HG02759 (cell line): ENCODE measurements around the gene CKAP5.
A peak's percentile ranks its signal among the peaks of the same experiment; 100 is the strongest.
"Not testable (repeated sequence)": the region's sequence is repeated elsewhere in the genome, so short reads cannot be mapped to it uniquely, and the experiment has no call there.

Experiments
- ATAC-seq: cut with Tn5 transposase; IDR thresholded peaks from one replicate; pipeline ENCODE4 v1.9.1; 2021; ENCODE audit warnings: mild to moderate bottlenecking, moderate library complexity; ENCODE audit not compliant: unreplicated experiment

The CKAP5 gene

GRCh38 chr11:46855863-46856262 lies 9.8 kb upstream of the CKAP5 start:
- ATAC-seq, result no peak

- ATAC-seq, result no peak
Measured at GRCh38 chr11:46855167-46855566, 9.1 kb upstream of the CKAP5 start.

- ATAC-seq, result no peak
Measured at GRCh38 chr11:46850829-46851380, 4.8 kb upstream of the CKAP5 start.

GRCh38 chr11:46849631-46850030 lies 3.6 kb upstream of the CKAP5 start:
- ATAC-seq, result no peak

GRCh38 chr11:46846510-46846830 lies 390 bp upstream of the CKAP5 start:
- peak; percentile 12 for ATAC-seq

GRCh38 chr11:46845440-46845739 lies 690 bp downstream of the CKAP5 start:
- no peak for ATAC-seq

- no peak for ATAC-seq
Measured at GRCh38 chr11:46840116-46840515, 6.0 kb downstream of the CKAP5 start.

- no peak for ATAC-seq
Measured at GRCh38 chr11:46838501-46838900, 7.6 kb downstream of the CKAP5 start.

- no peak for ATAC-seq
Measured at GRCh38 chr11:46837860-46838259, 8.2 kb downstream of the CKAP5 start.

GRCh38 chr11:46836870-46837269 lies 9.2 kb downstream of the CKAP5 start:
- no peak for ATAC-seq

- ATAC-seq, result no peak
Measured at GRCh38 chr11:46836431-46836830, 9.6 kb downstream of the CKAP5 start.

GRCh38 chr11:46835897-46836296 lies 10.2 kb downstream of the CKAP5 start:
- no peak for ATAC-seq

GRCh38 chr11:46834821-46835220 lies 11.3 kb downstream of the CKAP5 start:
- ATAC-seq, result no peak

GRCh38 chr11:46832511-46833214 lies 13.4 kb downstream of the CKAP5 start:
- no peak for ATAC-seq

- no peak for ATAC-seq
Measured at GRCh38 chr11:46827995-46828394, 18.1 kb downstream of the CKAP5 start.

GRCh38 chr11:46826310-46827044 lies 19.6 kb downstream of the CKAP5 start:
- peak; percentile 99 for ATAC-seq

- no peak for ATAC-seq
Measured at GRCh38 chr11:46808799-46809431, 37.2 kb downstream of the CKAP5 start.

- no peak for ATAC-seq
Measured at GRCh38 chr11:46801694-46802470, 44.2 kb downstream of the CKAP5 start.

- no peak for ATAC-seq
Measured at GRCh38 chr11:46800177-46800576, 45.9 kb downstream of the CKAP5 start.

- ATAC-seq, result not testable (repeated sequence)
Measured at GRCh38 chr11:46799725-46800124, 46.4 kb downstream of the CKAP5 start.

GRCh38 chr11:46778416-46778815 lies 67.7 kb downstream of the CKAP5 start:
- no peak for ATAC-seq
